Left ventricle myocardium inferior (tissue), 1 donor: ENCODE measurements around the gene KCNJ5. TPM values are rescaled to one million over a fixed set of nuclear protein-coding genes. Genes with fewer than 3 reads are reported as not detected.

Experiments
- DNase-seq: peaks from one replicate; pipeline ENCODE4 v3.0.0-alpha.2; 2020
- H3K27ac ChIP-seq: fragments of 200-600 bp; replicated peaks from 2 replicates; pipeline ENCODE4 v1.8.0; 2021
- H3K27me3 ChIP-seq: fragments of 200-600 bp; 2 replicates; pipeline ENCODE4 v1.8.0; 2021; ENCODE audit warnings: low read depth
- H3K36me3 ChIP-seq: fragments of 200-600 bp; 2 replicates; pipeline ENCODE4 v1.8.0; 2021
- H3K4me1 ChIP-seq: fragments of 200-600 bp; 2 replicates; pipeline ENCODE4 v1.8.0; 2021
- H3K4me3 ChIP-seq: fragments of 200-600 bp; 2 replicates; pipeline ENCODE4 v1.8.0; 2021; ENCODE audit warnings: mild to moderate bottlenecking, moderate library complexity
- H3K9me3 ChIP-seq: fragments of 200-600 bp; replicated peaks from 2 replicates; pipeline ENCODE4 v1.8.0; 2021
- CTCF ChIP-seq: fragments of 200-600 bp; IDR thresholded peaks from 2 replicates; pipeline ENCODE4 v1.8.0; 2021; ENCODE audit warnings: antibody characterized with exemption, mild to moderate bottlenecking, borderline replicate concordance
- intact Hi-C: fragments of 100-400 bp; cut with micrococcal nuclease; formaldehyde crosslinking; loops from one replicate; pipeline ENCODE4 v1.11.0; 2022
- total RNA-seq: library from RNA; stranded (reverse); fragmentation: NEBNext Ultra II Directional; extraction: Animal tissue kit (Norgen Biotek cat#: 25700); gene quantifications from one replicate; pipeline ENCODE4 v1.2.1, GENCODE V29; 2021
- donor health status: DM: no; HTN: yes; CAD: no; lungs with severe emphysema.

KCNJ5 gene
- total RNA-seq, 1 donor from 2014 or later: 5.4 TPM

GRCh38 chr11:128924104-128924503 is 32.9 kb downstream of the KCNJ5 start:
- DNase-seq: no peak
- Histone ChIP-seq H3K27me3 (peaks cover 20% of the 10 kb centered on the region), H3K9me3 (no peaks in the 10 kb centered on the region), H3K4me1 (no peaks in the 10 kb centered on the region), H3K27ac (no peak overlapping the region), H3K4me3 (no peak overlapping the region), H3K36me3 (no peaks in the 10 kb centered on the region)
- no peak for TF ChIP-seq CTCF
- intact Hi-C loops: no loop called here

- intact Hi-C loops: no loop called here
- Histone ChIP-seq H3K27me3 (peaks cover 21% of the 10 kb centered on the region), H3K9me3 (no peaks in the 10 kb centered on the region), H3K27ac (no peak overlapping the region), H3K4me1 (no peaks in the 10 kb centered on the region), H3K36me3 (no peaks in the 10 kb centered on the region), H3K4me3 (no peak overlapping the region)
- no peak for DNase-seq
- no peak for TF ChIP-seq CTCF
These were observed 33.5 kb downstream of the KCNJ5 start for GRCh38 chr11:128924510-128925249.

- no peak for DNase-seq
- no peak for TF ChIP-seq CTCF
- Histone ChIP-seq H3K27me3 (peaks cover 26% of the 10 kb centered on the region), H3K27ac (no peak overlapping the region), H3K36me3 (no peaks in the 10 kb centered on the region), H3K9me3 (no peaks in the 10 kb centered on the region), H3K4me1 (no peaks in the 10 kb centered on the region), H3K4me3 (no peak overlapping the region)
- intact Hi-C loops: no loop called here
These were observed 34.1 kb downstream of the KCNJ5 start for GRCh38 chr11:128925250-128925600.

- H3K36me3 ChIP-seq: no peaks in the 10 kb centered on the region
- no peaks in the 10 kb centered on the region for H3K4me1 ChIP-seq
- intact Hi-C loops: no loop called here
- no peak overlapping the region for H3K4me3 ChIP-seq
- H3K27me3 ChIP-seq: peaks cover 30% of the 10 kb centered on the region
- no peaks in the 10 kb centered on the region for H3K9me3 ChIP-seq
- no peak for TF ChIP-seq CTCF
- no peak for DNase-seq
- no peak overlapping the region for H3K27ac ChIP-seq
These were observed 34.8 kb downstream of the KCNJ5 start for GRCh38 chr11:128926000-128926399.

- no peaks in the 10 kb centered on the region for H3K36me3 ChIP-seq
- H3K9me3 ChIP-seq: no peaks in the 10 kb centered on the region
- H3K4me1 ChIP-seq: no peaks in the 10 kb centered on the region
- H3K27ac ChIP-seq: no peak overlapping the region
- peaks cover 34% of the 10 kb centered on the region for H3K27me3 ChIP-seq
- no peak for DNase-seq
- intact Hi-C loops: no loop called here
- no peak overlapping the region for H3K4me3 ChIP-seq
- no peak for TF ChIP-seq CTCF
These were observed 35.4 kb downstream of the KCNJ5 start for GRCh38 chr11:128926437-128927107.
